ENCODE measurements around the gene ZBED6. TPM values are rescaled to one million over a fixed set of nuclear protein-coding genes. Genes with fewer than 3 reads are reported as not detected.

ZBED6 gene
- total RNA-seq, 1 experiment from 2014 or later = 13.1 TPM

DNA sequence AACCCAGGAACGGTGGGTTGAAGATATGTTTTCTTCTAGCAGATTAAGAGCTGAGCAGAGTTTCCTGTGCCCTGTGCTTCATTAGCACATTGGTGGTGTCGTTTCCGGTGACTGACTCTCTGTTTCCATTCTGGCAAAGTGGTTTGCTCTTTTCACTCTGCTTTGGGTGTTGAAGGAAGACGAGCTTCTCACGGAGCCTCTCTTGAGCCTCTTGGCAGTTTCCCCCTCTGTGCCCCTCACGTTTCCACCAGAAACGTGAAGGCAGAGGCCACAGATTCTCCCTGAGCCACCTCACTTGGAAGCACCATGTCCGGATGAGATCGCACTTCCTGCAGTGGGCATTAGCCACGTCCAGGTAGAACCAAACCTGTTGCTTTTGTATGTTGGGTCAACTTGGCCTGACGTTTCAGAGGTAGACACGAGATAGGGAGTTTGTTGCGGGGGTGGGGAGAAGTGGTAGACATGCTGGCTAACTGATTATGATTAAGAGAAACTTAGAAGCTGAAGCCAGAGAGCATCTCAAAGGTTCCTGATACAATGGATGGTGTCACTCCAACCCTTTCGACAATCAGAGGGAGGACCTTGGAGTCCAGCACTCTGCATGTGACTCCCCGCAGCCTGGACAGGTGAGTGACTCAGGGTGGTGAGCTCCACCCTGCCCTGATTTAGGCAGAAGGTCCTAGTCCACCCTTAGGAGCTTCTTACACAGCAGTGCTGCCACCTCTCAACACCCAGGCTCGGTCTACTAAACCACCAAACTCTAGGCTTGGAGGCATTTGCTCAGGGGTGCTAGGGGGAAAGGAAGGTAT, 30.2 kb upstream of the ZBED6 start, which contains the start of gene LAX1:
LAX1 (plus strand) TSS at position 155 of the 809 bp plus-strand sequence; CDS start at position 538, 383 bp downstream.
- no peaks in the 10 kb centered on the region for H3K27me3 ChIP-seq (ENCODE audit: insufficient read depth, low read length)
- no peak for DNase-seq
- H3K56ac ChIP-seq (ENCODE audit: insufficient read length, low read depth, low read length) = no peak within 1 kb of the TSS
- Mint-ChIP-seq H3K4me3 (no peak within 1 kb of the TSS), H3K36me3 (ENCODE audit: insufficient read depth in 1 of 3, low read depth in 3 of 3) (no peaks in the 10 kb centered on the region), H3K4me1 (peaks cover 4% of the 10 kb centered on the region in 2 experiments; a peak in 2 of 4 replicates), H3K9me3 (no peaks in the 10 kb centered on the region), H3K27ac (peak within 1 kb of the TSS in 1 of 3 experiments; percentile 79; a peak in 1 of 7 replicates), H3K27me3 (ENCODE audit: low read depth) (no peaks in the 10 kb centered on the region)
- no peak within 1 kb of the TSS for H2BK20ac ChIP-seq (ENCODE audit: low read depth, low read length, poor library complexity, severe bottlenecking)
- H3K14ac ChIP-seq (ENCODE audit: insufficient read depth, low read length) = no peak within 1 kb of the TSS
- no peak within 1 kb of the TSS for H3T11ph ChIP-seq (ENCODE audit: low read length)
- no peak within 1 kb of the TSS for H2BK5ac ChIP-seq (ENCODE audit: insufficient read length, low read length)
- H3K79me1 ChIP-seq (ENCODE audit: insufficient read depth, low read depth, low read length, poor library complexity, severe bottlenecking) = no peaks in the 10 kb centered on the region
- no peaks in the 10 kb centered on the region for H3K9me3 ChIP-seq (ENCODE audit: control insufficient read depth, low read depth, low read length)
- H3K4ac ChIP-seq (ENCODE audit: low read depth, low read length) = no peak within 1 kb of the TSS
- no peak within 1 kb of the TSS for H2BK15ac ChIP-seq (ENCODE audit: low read depth, low read length)
- H4K20me1 ChIP-seq (ENCODE audit: control insufficient read depth, insufficient read depth, insufficient read length) = no peaks in the 10 kb centered on the region
- no peak within 1 kb of the TSS for H3K27ac ChIP-seq (ENCODE audit: insufficient read length, low read depth, low read length)
- H2BK120ac ChIP-seq (ENCODE audit: low read depth, low read length, poor library complexity, severe bottlenecking) = no peak within 1 kb of the TSS
- no peak within 1 kb of the TSS for H3K4me2 ChIP-seq (ENCODE audit: insufficient read depth, insufficient read length, low read length)
- H4K8ac ChIP-seq (replicated peaks; ENCODE audit: insufficient read length, low read depth, low read length) = no peak within 1 kb of the TSS
- no CpG with 5 or more reads among the region's 16 CpGs for WGBS (ENCODE audit: extremely low coverage, insufficient read length, low lambda C conversion rate)
- H2AFZ ChIP-seq (ENCODE audit: low read length) = no peak within 1 kb of the TSS
- no peak within 1 kb of the TSS for H4K5ac ChIP-seq (ENCODE audit: insufficient read length, low read depth, low read length)
- no peak within 1 kb of the TSS for H2AK5ac ChIP-seq (ENCODE audit: insufficient read length, low read length)
- H4K91ac ChIP-seq (ENCODE audit: insufficient read length, low read depth, low read length) = no peak within 1 kb of the TSS
- TF ChIP-seq, protein P1, sequence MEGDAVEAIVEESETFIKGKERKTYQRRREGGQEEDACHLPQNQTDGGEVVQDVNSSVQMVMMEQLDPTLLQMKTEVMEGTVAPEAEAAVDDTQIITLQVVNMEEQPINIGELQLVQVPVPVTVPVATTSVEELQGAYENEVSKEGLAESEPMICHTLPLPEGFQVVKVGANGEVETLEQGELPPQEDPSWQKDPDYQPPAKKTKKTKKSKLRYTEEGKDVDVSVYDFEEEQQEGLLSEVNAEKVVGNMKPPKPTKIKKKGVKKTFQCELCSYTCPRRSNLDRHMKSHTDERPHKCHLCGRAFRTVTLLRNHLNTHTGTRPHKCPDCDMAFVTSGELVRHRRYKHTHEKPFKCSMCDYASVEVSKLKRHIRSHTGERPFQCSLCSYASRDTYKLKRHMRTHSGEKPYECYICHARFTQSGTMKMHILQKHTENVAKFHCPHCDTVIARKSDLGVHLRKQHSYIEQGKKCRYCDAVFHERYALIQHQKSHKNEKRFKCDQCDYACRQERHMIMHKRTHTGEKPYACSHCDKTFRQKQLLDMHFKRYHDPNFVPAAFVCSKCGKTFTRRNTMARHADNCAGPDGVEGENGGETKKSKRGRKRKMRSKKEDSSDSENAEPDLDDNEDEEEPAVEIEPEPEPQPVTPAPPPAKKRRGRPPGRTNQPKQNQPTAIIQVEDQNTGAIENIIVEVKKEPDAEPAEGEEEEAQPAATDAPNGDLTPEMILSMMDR (conservative IDR thresholded peaks at IDR 0.05) = no peak
- H3K9ac ChIP-seq (ENCODE audit: extremely low read depth, insufficient read length, low read length) = no peak within 1 kb of the TSS
- H3K4me1 ChIP-seq (ENCODE audit: insufficient read depth, low read length) = no peaks in the 10 kb centered on the region
- H2BK12ac ChIP-seq (ENCODE audit: insufficient read length, low read depth, low read length) = no peak within 1 kb of the TSS
- no peak within 1 kb of the TSS for H3K18ac ChIP-seq (ENCODE audit: insufficient read length, low read depth, low read length)
- no peak within 1 kb of the TSS for H3K23ac ChIP-seq (ENCODE audit: insufficient read length, low read depth, low read length)
- no peaks in the 10 kb centered on the region for H3K23me2 ChIP-seq (ENCODE audit: insufficient read length, low read depth, low read length, poor library complexity, severe bottlenecking)
- H3K79me2 ChIP-seq (ENCODE audit: insufficient read depth, low read length) = no peaks in the 10 kb centered on the region

Measured in H9 (cell line).